GM12874 (cell line): Measurements from ENCODE around the gene CBFB.

Experiments
- TF ChIP-seq, protein P1 (sequence below): IDR thresholded peaks from 2 replicates; pipeline ENCODE4 v1.5.1; 2011; ENCODE audit warnings: low read depth, mild to moderate bottlenecking, control low read depth, low read length, moderate library complexity; ENCODE audit not compliant: insufficient read depth

CBFB gene

DNA sequence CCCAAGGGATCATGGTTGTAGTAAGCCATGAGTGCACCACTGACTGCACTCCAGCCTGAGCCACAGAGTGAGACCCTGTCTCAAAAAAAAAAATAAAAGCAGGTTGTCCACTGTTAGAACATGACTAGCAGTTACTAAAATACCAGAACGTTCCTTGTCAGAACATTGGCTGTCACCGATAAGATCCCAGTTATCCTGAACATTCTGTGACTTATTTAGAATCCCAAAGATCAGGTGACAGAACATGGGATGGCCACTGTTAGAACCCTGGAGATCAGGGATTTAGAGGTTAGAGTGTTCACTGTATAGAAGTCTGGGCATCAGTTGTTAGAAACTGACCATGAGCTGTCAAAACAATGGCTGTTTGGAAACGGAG lies 32.0 kb upstream of the CBFB start:
- TF ChIP-seq, protein P1, sequence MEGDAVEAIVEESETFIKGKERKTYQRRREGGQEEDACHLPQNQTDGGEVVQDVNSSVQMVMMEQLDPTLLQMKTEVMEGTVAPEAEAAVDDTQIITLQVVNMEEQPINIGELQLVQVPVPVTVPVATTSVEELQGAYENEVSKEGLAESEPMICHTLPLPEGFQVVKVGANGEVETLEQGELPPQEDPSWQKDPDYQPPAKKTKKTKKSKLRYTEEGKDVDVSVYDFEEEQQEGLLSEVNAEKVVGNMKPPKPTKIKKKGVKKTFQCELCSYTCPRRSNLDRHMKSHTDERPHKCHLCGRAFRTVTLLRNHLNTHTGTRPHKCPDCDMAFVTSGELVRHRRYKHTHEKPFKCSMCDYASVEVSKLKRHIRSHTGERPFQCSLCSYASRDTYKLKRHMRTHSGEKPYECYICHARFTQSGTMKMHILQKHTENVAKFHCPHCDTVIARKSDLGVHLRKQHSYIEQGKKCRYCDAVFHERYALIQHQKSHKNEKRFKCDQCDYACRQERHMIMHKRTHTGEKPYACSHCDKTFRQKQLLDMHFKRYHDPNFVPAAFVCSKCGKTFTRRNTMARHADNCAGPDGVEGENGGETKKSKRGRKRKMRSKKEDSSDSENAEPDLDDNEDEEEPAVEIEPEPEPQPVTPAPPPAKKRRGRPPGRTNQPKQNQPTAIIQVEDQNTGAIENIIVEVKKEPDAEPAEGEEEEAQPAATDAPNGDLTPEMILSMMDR = no peak

DNA sequence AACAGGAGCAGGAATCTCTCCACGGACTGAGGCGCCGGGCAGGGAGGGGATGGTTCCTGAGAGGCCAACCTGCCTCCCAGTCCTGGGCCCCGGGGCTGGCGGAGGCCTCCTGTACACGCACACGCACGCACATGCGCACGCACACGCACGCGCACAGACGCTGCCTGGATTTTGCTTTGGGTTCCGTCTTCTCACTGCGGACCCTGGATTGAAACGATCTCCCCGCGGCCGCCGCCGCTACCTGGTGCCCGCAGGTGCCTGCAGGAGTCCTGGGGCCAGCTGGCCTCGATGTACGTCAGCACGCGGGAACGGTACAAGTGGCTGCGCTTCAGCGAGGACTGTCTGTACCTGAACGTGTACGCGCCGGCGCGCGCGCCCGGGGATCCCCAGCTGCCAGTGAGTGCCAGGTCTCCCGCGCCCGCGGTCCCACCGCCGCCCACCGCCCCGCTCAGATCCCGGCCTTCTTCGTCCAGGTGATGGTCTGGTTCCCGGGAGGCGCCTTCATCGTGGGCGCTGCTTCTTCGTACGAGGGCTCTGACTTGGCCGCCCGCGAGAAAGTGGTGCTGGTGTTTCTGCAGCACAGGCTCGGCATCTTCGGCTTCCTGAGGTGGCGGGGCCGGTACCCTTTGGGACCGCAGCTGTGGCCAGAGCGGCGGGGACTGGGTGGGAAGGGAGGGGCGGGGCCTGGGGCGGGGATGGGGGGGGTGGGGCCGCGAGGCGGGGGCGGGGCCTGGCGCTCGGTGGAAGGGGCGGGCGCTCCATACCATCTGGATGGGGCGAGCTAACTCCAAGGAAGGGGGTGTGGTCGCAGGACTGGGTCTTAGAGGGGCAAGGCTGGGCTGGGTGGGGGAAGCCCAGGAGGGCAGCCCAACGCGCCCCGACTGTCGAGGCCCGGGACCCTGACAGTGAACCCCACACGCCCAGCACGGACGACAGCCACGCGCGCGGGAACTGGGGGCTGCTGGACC lies 28.3 kb upstream of the CBFB start:
- TF ChIP-seq, protein P1 = no peak

DNA sequence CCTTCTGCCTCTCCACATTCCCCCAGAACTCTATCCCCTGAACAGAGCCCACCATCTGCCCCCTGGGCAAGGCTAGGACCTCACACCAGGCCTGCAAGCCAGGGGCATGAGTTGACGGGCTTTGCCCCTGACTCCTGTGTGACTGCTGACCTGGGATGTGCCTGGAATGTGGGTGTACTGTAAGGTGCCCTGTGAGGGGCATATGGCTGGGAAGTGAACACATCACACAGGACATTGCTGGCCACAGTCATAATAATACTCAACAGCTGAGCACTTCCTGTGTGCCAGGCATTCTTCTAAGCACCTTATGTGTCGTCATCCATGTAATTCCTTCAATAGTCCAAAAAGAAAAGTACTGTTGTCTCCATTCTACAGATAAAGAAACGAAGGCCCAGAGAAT lies 27.2 kb upstream of the CBFB start:
- TF ChIP-seq, protein P1 = no peak

DNA sequence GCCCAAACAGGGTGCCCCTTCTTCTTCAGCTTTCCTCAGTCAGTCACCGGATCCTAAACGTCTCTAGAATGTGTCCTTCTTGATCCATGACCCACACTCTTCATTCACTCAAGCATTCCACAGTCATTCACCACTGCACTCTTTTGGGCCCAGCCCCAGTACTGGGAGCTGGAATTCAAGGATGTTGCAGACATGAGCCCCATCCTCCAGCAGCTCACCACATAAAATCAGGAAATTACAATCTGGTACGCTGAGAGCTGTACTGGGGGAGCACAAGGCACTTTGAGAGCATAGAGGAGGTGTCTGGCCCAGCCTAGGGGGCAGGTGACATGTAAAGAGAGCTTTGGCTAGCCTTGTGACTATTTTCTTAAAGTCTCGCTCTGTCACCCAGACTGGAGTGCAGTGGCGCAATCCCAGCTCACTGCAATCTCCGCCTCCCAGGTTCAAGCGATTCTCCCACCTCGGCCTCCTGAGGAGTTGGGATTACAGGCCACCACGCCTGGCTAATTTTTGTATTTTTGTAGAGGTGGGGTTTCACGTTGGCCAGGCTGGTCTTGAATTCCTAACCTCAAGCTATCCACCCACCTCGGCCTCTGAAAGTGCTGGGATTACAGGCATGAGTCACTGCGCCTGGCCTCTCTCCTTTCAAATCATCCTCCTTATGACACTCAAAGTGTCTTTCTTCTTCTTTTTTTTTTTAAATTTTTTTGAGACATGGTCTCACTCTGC lies 21.9 kb upstream of the CBFB start:
- TF ChIP-seq, protein P1 = no peak

DNA sequence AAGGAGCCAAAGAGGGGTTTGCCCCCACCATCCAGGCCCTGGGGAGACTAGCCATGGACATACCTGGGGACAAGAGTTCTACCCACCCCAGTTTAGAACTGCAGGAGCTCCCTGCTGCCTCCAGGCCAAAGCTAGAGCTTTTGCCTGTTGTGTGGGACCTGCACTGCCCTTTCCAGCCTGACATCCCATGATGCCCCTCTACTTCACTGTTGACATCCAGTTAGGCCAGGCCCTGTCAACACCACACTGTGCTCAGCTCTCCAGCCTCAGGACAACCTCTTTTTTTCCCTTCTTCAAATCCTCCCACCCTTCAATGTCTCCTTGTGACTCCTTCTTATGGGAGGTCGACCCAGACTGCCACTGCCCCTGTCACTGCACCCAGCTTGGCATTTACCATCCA lies 19.8 kb upstream of the CBFB start:
- TF ChIP-seq, protein P1 = no peak

DNA sequence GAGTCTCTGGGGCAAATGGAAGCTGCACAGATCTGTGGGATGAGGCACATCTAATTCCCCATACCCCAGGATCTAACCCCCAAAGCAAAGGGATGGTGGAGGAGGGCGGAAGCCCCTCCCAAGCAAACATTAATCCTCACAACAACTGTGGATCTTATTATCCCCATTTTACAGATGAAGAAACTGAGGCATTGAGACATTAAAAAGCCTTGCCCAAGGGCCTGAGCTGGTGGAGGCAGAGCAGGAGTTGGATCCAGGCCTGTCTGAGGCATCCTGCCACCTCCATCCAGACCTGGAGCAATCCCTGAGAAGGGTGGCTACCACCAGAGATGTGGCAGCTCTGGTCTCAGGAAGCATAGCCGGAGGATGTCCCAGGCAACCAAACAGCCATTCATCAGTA lies 17.7 kb upstream of the CBFB start:
- TF ChIP-seq, protein P1 = no peak

DNA sequence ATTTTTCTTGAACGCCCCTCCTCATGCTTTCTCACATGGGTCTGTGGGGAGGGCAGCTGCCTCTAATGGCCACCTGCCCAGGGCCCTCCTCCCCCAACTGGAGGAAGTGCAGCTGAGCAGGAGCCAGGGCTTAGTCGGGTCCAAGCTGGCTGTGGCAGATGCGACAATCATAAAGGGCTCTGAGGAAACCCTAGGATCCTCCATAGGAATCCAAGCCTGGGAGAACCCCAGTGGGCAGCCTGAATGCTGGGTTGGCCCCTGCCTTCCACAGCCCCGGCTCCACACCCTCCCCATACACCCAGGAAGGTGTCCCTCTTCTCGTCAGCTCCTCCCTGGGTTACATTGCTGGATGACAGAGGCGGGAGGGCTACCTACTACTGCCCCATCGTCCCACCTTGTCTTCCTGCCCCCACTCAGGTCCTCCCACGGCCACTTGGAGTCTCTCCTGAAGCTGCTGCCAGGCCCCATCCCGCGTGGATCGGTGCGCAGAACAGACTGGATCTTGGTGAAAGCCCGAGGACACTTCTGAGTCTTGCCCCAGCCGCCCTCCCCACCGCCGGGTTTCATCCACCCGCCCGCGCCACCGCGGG lies 15.6 kb upstream of the CBFB start:
- TF ChIP-seq, protein P1 = no peak
